Fibroblast of mammary gland (primary cell): ENCODE measurements around the gene MXRA8.

ENCODE experiments used
- DNase-seq: peaks from one replicate; pipeline ENCODE4 v3.0.0-alpha.2; 2010; ENCODE audit warnings: low read depth
- H3K4me3 ChIP-seq: 2 replicates; pipeline ENCODE4 v1.5.1; 2011; ENCODE audit warnings: low read depth, mild to moderate bottlenecking, low read length, moderate library complexity; ENCODE audit not compliant: control insufficient read depth
- CTCF ChIP-seq: conservative IDR thresholded peaks from 2 replicates; pipeline ENCODE4 v1.5.1; 2011; ENCODE audit warnings: low read depth, low read length, inconsistent platforms; ENCODE audit not compliant: control insufficient read depth, insufficient read depth

Gene MXRA8

GRCh38 chr1:1347026-1347595 lies 11.2 kb downstream of the MXRA8 start:
- no peak for DNase-seq
- H3K4me3 ChIP-seq = peak overlapping the region; percentile 75
- TF ChIP-seq CTCF = no peak

GRCh38 chr1:1346501-1346890 lies 11.9 kb downstream of the MXRA8 start:
- H3K4me3 ChIP-seq = peak overlapping the region; percentile 1
- TF ChIP-seq CTCF = no peak
- DNase-seq = no peak

GRCh38 chr1:1345860-1346500 lies 12.4 kb downstream of the MXRA8 start:
- H3K4me3 ChIP-seq = peak overlapping the region; percentile 1
- TF ChIP-seq CTCF = no peak
- no peak for DNase-seq

GRCh38 chr1:1345384-1345783 lies 13.0 kb downstream of the MXRA8 start:
- no peak for DNase-seq
- H3K4me3 ChIP-seq = peak overlapping the region; percentile 2
- no peak for TF ChIP-seq CTCF

- peak; percentile 37 for TF ChIP-seq CTCF
- H3K4me3 ChIP-seq = no peak overlapping the region
- DNase-seq = peak; percentile 90
Observed at GRCh38 chr1:1344655-1345361, 13.5 kb downstream of the MXRA8 start.

- H3K4me3 ChIP-seq = no peak overlapping the region
- TF ChIP-seq CTCF = no peak
- no peak for DNase-seq
Observed at GRCh38 chr1:1343811-1344421, 14.4 kb downstream of the MXRA8 start.
